Anterior cingulate cortex (tissue), 58 donors: Measurements from ENCODE around the gene CDC7.
A peak's percentile ranks its signal among the peaks of the same experiment; 100 is the strongest.

Experiments used
- DNase-seq, 58 donors: peaks; one replicate each; lab custom pipeline; 2025; lab: John Stamatoyannopoulos, UW

The CDC7 gene

DNA sequence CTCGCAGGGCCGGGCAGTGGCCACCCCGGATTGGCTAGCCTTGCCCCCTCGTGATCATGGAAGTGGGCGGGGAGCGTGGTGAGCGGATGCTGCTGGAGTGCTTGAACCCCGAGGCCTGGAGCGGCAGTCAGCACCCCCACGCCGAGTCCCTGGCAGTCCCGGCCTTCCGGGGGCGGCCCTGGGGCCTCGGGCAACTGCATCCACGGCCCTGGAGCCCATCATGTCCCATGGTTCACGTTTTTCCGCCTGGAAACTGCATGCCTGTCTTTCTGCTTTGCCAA is 45.6 kb downstream of the CDC7 start:
- no peak for DNase-seq

DNA sequence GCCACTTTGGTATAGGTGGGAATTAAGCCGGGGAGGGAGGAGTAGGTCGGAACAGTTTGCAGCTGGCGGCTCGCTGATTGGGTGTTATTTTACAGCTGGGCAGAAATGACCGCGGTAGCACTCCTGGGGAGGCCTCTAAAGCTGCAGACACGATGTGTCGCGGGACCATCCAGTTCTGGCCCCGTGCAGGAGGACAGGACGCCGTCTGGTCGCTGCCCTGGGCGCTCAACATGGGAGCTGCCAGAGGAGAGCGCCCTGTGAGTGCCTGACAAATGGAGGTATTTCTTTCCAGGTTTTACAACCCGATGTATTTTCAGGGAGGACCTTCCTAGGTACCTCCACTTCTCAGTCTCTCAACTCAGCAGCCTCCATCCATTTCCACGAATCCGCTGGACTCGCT is 46.2 kb downstream of the CDC7 start:
- no peak for DNase-seq

DNA sequence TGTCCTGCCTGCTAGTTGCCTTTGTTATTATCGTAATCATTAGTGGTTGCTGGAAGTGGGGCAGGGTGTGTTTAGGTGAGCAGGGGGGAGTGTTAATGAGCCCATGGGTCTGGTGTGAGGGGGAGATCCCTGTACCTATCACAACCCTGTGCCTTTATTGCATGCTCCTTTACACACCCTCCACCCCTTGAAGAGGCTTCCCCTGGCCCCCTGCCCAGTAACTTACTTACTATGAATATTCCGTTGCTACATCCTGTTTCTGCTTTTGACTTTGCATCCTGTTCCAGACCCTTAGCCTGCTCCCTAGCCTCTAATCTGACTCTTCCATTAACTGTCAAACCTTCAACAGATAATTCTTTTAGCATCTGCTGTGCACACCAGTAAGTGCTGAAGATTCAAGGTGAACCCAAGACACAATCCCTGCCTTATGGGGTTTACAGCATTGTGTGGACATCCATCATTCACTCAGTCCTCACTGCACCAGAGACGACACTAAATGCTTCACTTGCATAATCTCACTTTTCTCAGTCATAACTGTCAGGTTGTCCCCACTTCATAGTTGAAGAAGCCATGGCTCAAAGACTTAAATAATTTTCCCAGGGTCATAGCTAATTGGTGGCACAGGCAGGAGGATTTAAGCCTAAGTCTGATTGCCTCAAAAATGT is 47.9 kb downstream of the CDC7 start:
- DNase-seq: no peak

DNA sequence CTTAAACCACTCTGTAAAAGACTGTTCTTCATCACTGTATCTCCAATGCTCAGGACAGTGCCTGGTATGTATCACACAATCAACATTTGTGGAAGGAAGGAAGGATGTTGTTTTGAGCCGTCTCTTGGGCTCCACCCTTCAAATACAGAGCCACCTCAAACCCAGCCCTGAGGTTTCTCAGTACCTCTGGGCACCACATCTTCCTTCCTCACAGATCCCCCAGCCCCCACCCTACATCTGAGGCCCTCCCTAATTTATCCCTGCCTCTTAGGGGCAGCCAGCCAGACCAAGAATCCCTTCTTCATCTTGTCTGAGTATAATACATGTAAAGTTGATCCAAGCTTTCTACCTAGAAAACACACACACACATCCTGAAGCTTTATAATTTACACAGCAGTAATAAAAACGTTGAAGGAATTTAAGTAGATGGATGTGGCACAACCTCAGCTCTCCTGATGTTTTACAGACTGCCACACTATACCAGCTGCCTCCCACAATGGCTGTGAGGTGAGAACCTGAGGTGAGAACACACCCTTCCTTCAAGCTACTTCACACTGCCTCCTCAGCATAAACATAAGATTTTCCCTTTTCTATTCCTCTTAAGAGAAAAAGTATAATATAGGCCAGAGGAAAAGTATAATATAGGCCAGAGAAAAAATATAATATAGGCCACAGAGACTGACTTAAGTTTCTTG is 48.5 kb downstream of the CDC7 start:
- DNase-seq: no peak

- DNase-seq: no peak
Observed at GRCh38 chr1:91550961-91551360, 50.3 kb downstream of the CDC7 start.

- no peak for DNase-seq
Observed at GRCh38 chr1:91552091-91552490, 51.4 kb downstream of the CDC7 start.

DNA sequence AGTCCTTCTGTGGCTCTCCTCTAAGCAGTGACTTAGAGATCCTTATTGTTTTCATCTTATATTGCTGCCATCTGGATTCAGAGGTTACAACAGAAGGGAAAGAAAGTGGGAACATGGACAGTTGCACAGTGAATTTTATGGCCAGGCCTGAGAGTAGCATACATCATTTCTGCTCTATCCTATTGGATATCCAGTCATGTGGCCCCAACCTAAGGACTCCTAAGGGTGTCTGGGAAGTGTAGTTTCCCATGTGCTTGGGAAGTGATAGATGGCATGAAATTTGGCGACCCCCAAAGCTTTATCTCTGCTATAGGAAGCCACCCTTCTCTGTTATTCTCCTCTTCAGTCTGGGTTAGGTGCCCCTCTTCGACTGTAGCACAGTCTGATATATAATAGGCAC is 51.9 kb downstream of the CDC7 start:
- no peak for DNase-seq

- DNase-seq: peak in 30 of 58 donors; percentile 3 to 63 (median 24)
Observed at GRCh38 chr1:91553177-91553591, 52.5 kb downstream of the CDC7 start.

- DNase-seq: no peak
Observed at GRCh38 chr1:91555074-91555730, 54.6 kb downstream of the CDC7 start.

- no peak for DNase-seq
Observed at GRCh38 chr1:91555821-91556531, 55.3 kb downstream of the CDC7 start.

- DNase-seq: no peak
Observed at GRCh38 chr1:91556556-91556955, 55.9 kb downstream of the CDC7 start.

DNA sequence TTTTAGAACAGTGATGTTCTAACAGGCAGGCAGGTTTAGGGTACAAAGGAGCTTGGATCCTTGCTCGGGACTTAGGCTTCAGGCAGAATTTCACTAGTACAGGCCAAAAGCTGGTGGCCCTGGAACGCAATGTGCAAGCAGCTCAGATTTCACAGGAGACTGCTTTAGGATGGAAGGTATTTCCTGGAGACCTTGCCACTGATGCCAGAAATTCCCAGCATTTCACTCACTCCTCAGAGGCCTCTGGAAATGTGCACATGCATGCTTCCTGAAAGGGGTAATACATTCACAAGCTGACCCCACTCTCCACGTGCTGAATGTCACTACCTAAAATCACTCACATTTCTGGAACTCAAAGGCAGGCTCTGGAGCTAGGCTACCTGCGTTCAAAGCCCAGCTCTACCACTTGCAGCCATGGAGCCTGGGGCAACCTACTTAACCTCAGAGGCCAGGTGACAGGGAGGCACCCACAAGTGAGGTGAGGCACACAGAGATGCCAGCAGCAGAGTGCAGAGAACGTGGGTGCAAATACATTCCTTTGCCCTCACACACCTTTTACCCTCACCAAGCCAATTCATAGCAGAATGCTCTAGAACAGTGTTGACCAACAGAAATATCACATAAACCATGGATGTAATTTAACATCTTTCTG is 56.5 kb downstream of the CDC7 start:
- DNase-seq: no peak

- DNase-seq: no peak
Observed at GRCh38 chr1:91557826-91558225, 57.2 kb downstream of the CDC7 start.

- no peak for DNase-seq
Observed at GRCh38 chr1:91559046-91559750, 58.5 kb downstream of the CDC7 start.

- no peak for DNase-seq
Observed at GRCh38 chr1:91559838-91560565, 59.4 kb downstream of the CDC7 start.

GRCh38 chr1:91564888-91565701 is 64.4 kb downstream of the CDC7 start:
- peak in 1 of 58 donors; percentile 28 for DNase-seq

- DNase-seq: no peak
Observed at GRCh38 chr1:91567583-91567982, 66.9 kb downstream of the CDC7 start.

DNA sequence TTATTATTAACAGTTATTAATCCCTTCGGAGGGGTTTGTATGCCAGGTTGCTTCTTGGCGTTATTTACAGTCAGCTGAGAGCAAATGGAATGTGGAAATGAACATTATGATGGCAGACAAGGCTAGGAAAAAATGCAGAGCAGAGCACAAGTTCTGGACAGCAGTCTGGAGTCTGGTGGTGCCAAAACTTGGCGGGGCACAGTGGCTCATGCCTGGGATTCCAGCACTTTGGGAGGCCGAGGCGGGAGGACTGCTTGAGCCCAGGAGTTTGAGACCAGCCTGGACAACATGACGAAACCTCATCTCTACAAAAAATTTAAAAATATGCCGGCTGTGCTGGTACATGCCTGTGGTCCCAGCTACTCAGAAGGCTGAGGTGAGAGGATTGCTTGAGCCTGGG is 67.6 kb downstream of the CDC7 start:
- DNase-seq: no peak
